NT2/D1 (cell line): ENCODE data around the gene ATAD3C.
"Not testable (repeated sequence)": the region's sequence is repeated elsewhere in the genome, so short reads cannot be mapped to it uniquely, and the experiment has no call there.

Source experiments
- DNase-seq: peaks from one replicate; pipeline ENCODE4 v3.0.0-alpha.2; 2011; ENCODE audit warnings: low read depth, low spot score
- H3K27me3 ChIP-seq: 2 replicates; pipeline ENCODE4 v1.6.0; 2011; ENCODE audit warnings: mild to moderate bottlenecking; ENCODE audit not compliant: insufficient read length, insufficient read depth
- H3K36me3 ChIP-seq: 2 replicates; pipeline ENCODE4 v1.6.1; 2011; ENCODE audit warnings: mild to moderate bottlenecking, low read length, mixed read lengths; ENCODE audit not compliant: insufficient read depth, insufficient read length
- H3K4me1 ChIP-seq: 2 replicates; pipeline ENCODE4 v1.5.1; 2011; ENCODE audit not compliant: insufficient read depth, insufficient read length
- H3K4me3 ChIP-seq: 2 replicates; pipeline ENCODE4 v1.5.1; 2011; ENCODE audit warnings: low read depth; ENCODE audit not compliant: insufficient read length
- H3K9ac ChIP-seq: 2 replicates; pipeline ENCODE4 v1.6.0; 2011; ENCODE audit warnings: low read depth; ENCODE audit not compliant: insufficient read length
- H3K9me3 ChIP-seq: 2 replicates; pipeline ENCODE4 v1.5.1; 2011; ENCODE audit warnings: mild to moderate bottlenecking, low read length; ENCODE audit not compliant: insufficient read depth
- SUZ12 ChIP-seq: IDR thresholded peaks from 2 replicates; pipeline ENCODE4 v1.6.1; 2011; ENCODE audit not compliant: insufficient read length, insufficient read depth; ENCODE audit errors: extremely low read depth
- YY1 ChIP-seq: IDR thresholded peaks from 2 replicates; pipeline ENCODE4 v1.6.1; 2011; ENCODE audit not compliant: insufficient read length, insufficient read depth
- ZNF274 ChIP-seq: IDR thresholded peaks from 2 replicates; pipeline ENCODE4 v1.6.1; 2011; ENCODE audit warnings: mild to moderate bottlenecking, low read depth, low read length

Gene ATAD3C

DNA sequence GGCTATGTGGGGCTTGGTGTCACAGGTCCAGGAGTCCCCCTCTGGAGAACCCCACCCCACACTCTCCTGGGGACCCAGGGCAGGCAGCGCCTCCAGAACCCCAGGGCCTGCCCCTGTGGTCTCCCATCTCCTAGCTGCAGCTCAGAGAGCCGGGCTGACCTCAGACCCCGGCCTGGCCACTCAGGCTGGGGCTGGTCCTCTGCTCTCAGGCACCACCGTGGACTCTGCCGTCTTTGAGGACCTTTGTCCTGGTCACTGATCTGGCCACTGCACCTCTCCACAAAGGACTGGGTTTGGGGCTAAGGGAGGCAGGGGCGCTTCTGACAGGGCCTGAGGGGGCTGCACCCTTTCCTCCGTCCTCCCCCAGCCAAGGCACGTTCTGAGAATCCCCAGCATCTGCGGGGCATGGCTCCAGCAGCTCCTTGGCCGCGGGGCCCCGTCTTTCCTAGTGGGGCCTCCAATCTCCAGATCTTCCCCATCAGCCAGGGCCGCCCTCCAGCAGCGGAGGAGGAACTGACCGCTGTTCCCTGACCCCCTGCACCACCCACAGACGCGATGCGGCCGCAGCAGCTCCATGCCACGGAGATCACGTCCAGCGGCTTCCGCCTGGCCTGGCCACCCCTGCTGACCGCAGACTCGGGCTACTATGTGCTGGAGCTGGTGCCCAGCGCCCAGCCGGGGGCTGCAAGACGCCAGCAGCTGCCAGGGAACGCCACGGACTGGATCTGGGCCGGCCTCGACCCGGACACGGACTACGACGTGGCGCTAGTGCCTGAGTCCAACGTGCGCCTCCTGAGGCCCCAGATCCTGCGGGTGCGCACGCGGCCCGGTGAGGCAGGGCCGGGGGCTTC lies 10.7 kb upstream of the ATAD3C start:
- peaks cover 23% of the 10 kb centered on the region for H3K27me3 ChIP-seq
- no peak overlapping the region for H3K4me3 ChIP-seq
- H3K36me3 ChIP-seq, result no peaks in the 10 kb centered on the region
- no peaks in the 10 kb centered on the region for H3K9me3 ChIP-seq
- no peak for TF ChIP-seq ZNF274
- no peak for TF ChIP-seq SUZ12
- TF ChIP-seq YY1, result no peak
- DNase-seq, result no peak
- peak overlapping the region; percentile 61 for H3K9ac ChIP-seq
- peaks cover 34% of the 10 kb centered on the region for H3K4me1 ChIP-seq

DNA sequence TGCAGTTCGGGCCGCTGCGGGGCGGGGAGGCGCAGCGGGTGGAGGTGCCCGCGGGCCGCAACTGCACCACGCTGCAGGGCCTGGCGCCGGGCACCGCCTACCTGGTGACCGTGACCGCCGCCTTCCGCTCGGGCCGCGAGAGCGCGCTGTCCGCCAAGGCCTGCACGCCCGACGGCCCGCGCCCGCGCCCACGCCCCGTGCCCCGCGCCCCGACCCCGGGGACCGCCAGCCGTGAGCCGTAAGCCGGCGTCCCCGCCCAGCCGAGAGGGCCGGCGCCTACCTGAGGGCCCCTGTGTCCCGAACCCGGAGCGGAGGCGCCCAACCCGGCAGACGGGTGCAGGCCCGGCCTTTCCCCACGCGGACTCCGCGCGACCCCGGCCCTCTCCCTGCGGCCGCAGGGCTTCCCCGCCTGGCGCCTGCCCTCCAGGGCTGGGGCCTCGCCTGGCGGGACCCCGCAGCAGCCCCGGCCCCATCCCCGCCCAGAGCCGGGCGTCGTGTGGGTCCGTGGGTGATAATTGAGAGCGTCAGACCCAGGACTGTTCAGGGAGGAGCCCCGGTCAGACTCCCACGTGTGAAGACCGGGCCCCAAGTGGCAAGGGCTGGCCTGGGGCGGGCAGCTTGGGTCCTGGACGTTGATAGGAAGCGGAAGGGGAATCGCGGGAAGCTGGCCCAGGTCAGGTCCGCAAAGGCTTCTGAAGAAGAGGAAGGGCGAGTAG lies 9.8 kb upstream of the ATAD3C start:
- DNase-seq, result no peak
- Histone ChIP-seq H3K9me3 (no peaks in the 10 kb centered on the region), H3K27me3 (peaks cover 20% of the 10 kb centered on the region), H3K4me3 (no peak overlapping the region), H3K9ac (no peak overlapping the region), H3K36me3 (no peaks in the 10 kb centered on the region), H3K4me1 (peaks cover 29% of the 10 kb centered on the region)
- TF ChIP-seq SUZ12 (no peak), ZNF274 (no peak), YY1 (no peak)

DNA sequence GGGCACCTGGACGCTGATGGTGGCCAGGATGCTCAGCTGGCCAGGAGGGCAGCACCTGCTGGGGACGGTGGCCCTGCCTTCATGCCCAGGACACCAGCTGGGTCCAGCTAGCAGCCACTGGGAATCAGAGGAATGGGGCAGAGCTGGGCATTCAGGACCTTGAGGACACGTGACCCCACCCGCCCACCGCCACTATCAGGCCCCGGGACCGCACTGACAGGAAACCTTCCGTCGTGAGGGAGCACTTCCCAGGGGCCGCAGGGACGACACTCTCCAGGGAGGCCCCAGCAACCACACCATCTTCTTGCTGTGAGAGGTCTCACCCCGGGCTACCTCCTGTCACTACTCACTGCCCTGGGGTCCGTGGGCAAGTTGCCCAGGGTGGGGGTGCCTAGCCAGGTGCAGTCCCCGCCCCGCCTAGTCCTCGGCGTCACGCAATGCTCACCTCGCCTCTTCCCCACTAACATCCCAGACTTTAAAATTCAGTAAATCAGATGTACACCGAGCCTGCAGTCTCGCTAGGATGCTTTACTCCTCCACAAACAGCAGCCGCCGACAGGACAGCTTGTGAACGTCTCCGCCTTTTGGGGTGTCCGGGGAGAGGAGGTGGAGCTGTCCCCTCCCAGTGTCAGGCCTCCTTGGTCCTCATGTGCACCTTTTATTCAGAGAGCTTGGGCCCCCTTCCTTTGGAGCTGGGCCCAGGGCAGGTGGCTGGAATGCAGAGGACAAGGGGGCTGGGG lies 9.1 kb upstream of the ATAD3C start:
- Histone ChIP-seq H3K27me3 (peaks cover 14% of the 10 kb centered on the region), H3K9ac (no peak overlapping the region), H3K4me1 (peaks cover 23% of the 10 kb centered on the region), H3K36me3 (no peaks in the 10 kb centered on the region), H3K9me3 (no peaks in the 10 kb centered on the region), H3K4me3 (no peak overlapping the region)
- TF ChIP-seq ZNF274 (no peak), SUZ12 (no peak), YY1 (no peak)
- no peak for DNase-seq

DNA sequence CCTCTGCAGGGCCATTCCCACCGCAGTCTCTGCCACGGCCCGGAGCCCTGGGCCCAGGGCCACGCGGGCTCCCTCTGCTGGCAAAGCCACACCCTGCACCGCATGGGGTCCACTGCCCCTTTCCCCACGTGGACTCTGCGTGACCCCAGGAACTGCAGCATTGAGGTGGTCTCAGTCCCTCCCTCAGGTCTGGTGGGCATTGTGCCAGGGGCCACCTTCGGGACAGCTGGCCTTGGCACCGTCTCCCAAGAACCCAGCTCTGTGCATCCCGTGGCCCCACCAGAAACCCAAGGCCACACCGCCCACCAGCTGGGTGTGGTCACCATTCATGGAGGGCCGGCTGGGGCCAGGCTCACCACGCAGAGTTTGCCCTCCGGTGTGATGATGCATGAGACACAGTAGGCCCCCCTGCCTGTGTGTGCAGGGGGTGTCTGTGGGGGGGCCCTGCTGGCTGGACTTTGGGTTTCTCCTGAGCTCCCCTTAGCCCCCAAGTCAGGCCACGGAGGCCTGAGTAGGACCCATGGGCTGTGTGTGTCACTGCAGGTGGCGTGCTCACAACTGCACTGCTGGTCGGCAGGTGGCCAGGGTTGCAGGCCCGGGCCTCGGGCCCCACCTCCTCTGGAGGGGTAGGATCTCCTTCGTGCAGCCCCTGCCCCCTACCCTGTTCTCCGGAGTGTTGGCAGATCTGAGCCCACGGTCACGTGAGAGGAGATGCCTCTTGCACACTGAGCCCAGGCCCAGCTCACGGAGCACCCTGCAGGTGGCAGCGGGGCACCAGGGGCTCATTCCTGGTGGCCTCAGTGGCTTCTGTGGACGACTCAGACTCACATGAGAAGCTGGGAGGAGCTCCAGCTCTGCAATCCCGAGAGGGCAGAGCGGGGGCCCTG lies 8.2 kb upstream of the ATAD3C start:
- peaks cover 10% of the 10 kb centered on the region for H3K27me3 ChIP-seq
- no peaks in the 10 kb centered on the region for H3K9me3 ChIP-seq
- H3K4me1 ChIP-seq, result peaks cover 21% of the 10 kb centered on the region
- no peak for DNase-seq
- H3K4me3 ChIP-seq, result no peak overlapping the region
- TF ChIP-seq SUZ12 (no peak), ZNF274 (no peak), YY1 (no peak)
- H3K9ac ChIP-seq, result no peak overlapping the region
- no peaks in the 10 kb centered on the region for H3K36me3 ChIP-seq

DNA sequence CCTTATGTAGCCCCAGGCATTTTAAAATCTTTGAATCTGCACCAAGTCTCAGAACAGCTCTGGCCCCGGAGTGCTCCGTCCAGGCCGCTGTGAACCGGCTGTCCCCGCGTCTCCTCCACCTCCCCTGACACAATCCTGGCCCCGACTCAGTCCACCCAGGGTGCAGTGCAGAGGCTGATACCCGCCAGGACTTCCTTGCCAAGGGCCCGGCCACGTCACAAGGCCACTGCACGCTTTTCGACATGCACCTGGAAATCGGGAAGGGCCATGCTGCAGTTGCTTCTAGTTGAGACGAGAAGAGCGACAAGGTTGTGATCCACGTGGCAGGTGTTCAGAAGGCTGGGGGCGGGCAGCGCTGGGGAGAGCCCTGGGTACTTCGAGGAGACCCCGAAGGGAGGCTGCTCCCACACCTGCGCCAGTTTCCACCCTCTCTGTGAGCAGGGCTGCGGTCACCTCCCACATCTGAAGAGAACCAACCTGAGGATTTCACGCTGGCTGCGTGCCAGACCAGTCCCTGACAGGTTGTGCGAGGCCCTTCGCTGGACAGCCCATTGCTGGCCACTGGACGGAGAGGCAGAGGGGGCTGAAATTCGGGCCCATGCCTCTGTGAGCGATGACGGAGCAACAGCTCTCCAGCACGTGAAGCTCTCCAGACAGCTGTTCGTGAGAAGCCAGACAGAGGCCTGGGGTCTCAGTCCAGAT lies 7.3 kb upstream of the ATAD3C start:
- TF ChIP-seq SUZ12, result no peak
- H3K4me1 ChIP-seq, result peaks cover 15% of the 10 kb centered on the region
- H3K4me3 ChIP-seq, result no peak overlapping the region
- H3K27me3 ChIP-seq, result peaks cover under 1% of the 10 kb centered on the region
- no peak for DNase-seq
- no peaks in the 10 kb centered on the region for H3K36me3 ChIP-seq
- H3K9ac ChIP-seq, result no peak overlapping the region
- H3K9me3 ChIP-seq, result no peaks in the 10 kb centered on the region

DNA sequence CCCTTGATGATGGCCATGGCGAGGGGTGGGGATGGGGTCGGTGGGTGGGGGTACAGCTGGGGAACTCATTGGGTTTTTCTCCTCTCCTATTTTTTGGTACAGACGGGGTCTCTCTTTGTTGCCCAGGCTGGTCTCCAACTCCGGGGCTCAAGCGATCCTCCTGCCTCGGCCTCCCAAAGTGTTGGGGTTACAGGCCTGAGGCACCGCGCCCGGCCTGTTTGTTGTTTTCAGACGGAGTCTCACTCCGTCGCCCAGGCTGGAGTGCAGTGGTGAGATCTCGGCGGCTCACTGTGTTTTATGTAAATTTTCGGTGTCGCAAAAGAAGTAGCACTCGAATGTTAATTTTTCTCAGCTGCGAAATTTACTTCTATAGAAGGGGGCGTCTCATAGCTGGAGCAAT lies 2.9 kb upstream of the ATAD3C start:
- H3K9ac ChIP-seq, DNase-seq, H3K9me3 ChIP-seq, H3K27me3 ChIP-seq, H3K4me3 ChIP-seq, H3K36me3 ChIP-seq, H3K4me1 ChIP-seq: not testable (repeated sequence)

DNA sequence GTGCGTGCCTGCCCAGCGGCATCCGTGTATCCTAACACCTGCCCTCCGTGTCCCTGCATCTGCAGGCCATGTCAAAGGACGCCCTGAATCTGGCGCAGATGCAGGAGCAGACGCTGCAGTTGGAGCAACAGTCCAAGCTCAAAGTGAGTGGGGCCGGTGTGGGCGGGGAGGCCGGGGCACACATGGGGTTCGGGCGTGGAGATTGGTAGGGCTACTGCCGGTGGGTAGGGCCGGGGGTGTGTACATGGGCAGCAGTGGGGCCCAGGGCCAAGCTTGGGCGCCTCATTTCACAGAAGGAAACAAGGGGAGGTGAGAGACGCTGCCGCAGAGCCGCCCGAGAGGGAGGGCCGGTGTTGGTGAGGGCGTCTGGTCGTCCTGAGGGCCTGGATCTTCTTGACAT lies 1.1 kb downstream of the ATAD3C start:
- not testable (repeated sequence) for H3K36me3 ChIP-seq, DNase-seq, H3K4me1 ChIP-seq, H3K9ac ChIP-seq, H3K27me3 ChIP-seq, H3K4me3 ChIP-seq, H3K9me3 ChIP-seq
